GM13977 (cell line): Measurements from ENCODE around the gene SRPK1.

ENCODE experiments used
- DNase-seq: peaks from one replicate; pipeline ENCODE4 v3.0.0; 2012; ENCODE audit warnings: low spot score
- in situ Hi-C: fragments of 300-500 bp; cut with MboI; formaldehyde crosslinking; loops from one replicate; pipeline ENCODE4 v1.12.0; 2022; ENCODE audit warnings: low sequenced_read_pairs, low pct_unique_long_range_greater_than_20kb, mixed read lengths, inconsistent platforms; ENCODE audit not compliant: unreplicated experiment
- TF ChIP-seq, protein P1 (sequence below): IDR thresholded peaks from 2 replicates; pipeline ENCODE4 v1.5.1; 2012; ENCODE audit warnings: mild to moderate bottlenecking, control low read depth; ENCODE audit not compliant: insufficient read depth; ENCODE audit errors: extremely low read depth, missing control alignments

Gene SRPK1

DNA sequence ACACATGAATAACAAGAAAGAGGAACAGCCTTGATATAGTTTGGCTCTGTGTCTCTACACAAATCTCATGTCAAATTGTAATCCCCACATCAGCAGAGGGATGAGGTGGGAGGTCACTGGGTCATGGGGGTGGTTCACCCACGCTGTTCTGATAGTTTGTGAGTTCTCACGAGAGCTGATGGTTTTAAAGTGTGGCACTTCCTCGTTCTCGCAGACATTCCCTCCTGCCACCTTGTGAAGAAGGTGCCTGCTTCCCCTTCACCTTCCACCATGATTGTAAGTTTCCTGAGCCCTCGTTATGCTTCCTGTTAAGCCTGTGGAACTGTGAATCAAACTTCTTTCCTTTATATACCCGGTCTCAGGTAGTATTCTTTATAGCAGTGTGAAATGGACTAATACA lies 13.1 kb downstream of the SRPK1 start:
- DNase-seq, result no peak
- in situ Hi-C loops, result no loop called here
- TF ChIP-seq, protein P1, sequence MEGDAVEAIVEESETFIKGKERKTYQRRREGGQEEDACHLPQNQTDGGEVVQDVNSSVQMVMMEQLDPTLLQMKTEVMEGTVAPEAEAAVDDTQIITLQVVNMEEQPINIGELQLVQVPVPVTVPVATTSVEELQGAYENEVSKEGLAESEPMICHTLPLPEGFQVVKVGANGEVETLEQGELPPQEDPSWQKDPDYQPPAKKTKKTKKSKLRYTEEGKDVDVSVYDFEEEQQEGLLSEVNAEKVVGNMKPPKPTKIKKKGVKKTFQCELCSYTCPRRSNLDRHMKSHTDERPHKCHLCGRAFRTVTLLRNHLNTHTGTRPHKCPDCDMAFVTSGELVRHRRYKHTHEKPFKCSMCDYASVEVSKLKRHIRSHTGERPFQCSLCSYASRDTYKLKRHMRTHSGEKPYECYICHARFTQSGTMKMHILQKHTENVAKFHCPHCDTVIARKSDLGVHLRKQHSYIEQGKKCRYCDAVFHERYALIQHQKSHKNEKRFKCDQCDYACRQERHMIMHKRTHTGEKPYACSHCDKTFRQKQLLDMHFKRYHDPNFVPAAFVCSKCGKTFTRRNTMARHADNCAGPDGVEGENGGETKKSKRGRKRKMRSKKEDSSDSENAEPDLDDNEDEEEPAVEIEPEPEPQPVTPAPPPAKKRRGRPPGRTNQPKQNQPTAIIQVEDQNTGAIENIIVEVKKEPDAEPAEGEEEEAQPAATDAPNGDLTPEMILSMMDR, result no peak

- DNase-seq, result no peak
- TF ChIP-seq, protein P1, result no peak
- in situ Hi-C loops, result no loop called here
Observed at GRCh38 chr6:35906499-35906846, 14.4 kb downstream of the SRPK1 start.

DNA sequence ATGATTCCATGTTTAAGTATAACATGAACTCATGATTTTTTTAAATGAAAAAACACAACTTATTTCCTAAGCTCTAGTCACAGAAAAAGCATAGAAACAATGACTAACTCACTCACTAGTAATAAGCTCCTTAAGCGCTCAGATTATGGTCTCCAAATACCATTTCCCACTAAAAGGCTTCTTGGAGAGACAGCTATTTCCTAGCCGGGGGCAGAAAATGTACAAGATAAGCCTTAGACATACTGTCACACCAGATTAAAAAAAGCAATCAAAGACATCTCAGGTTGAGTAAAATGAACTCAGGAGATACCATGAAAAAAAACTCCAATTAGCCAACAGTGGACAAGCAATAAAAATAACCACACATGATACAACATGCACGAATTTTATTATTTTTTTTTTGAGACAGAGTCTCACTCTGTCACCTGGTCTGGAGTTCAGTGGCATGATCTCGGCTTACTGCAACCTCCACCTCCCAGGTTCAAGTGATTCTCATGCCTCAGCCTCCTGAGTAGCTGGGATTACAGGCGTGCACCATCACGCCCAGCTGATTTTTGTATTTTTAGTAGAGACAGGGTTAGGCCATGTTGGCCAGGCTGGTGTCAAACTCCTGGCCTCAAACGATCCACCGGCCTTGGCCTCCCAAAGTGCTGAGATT lies 14.9 kb downstream of the SRPK1 start:
- TF ChIP-seq, protein P1, result no peak
- in situ Hi-C loops, result no loop called here
- no peak for DNase-seq

DNA sequence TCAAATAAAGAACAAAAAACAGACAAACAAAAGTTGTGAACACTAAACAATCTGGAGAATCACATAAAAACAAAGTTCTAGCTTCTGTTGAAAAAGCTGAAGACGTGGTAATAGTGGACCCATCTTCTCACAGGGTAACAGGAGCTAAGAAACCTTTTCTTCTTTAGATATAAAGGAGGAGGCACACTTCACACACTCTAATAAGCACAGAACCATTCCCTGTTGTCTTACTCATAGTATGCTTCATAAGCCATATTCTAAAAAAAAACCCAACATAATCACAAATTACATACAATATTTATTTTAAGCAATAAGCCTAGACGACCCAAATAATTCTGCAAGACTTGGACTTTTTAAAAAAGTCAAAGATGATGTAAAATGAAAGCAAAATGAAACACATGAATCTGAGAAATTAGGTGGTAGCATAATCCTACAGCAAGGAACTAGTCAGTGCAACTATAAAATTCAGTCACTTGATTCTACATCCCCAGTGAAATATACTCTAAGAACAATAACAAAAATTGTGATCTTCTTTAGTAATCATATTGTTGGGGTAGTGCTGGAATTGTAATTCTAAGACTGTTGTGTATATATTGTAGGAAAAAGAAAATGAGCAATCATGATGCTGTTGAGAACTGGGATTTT lies 15.6 kb downstream of the SRPK1 start:
- in situ Hi-C loops, result no loop called here
- TF ChIP-seq, protein P1, result no peak
- no peak for DNase-seq

GRCh38 chr6:35903679-35904078 lies 17.2 kb downstream of the SRPK1 start:
- no peak for DNase-seq
- TF ChIP-seq, protein P1, result no peak
- in situ Hi-C loops, result no loop called here

GRCh38 chr6:35900448-35900847 lies 20.4 kb downstream of the SRPK1 start:
- TF ChIP-seq, protein P1, result no peak
- in situ Hi-C loops, result no loop called here
- no peak for DNase-seq
